HG03175 (cell line): ENCODE data around the gene DHDH.

Experiments
- ATAC-seq: cut with Tn5 transposase; IDR thresholded peaks from one replicate; pipeline ENCODE4 v1.9.1; 2021; ENCODE audit warnings: mild to moderate bottlenecking, moderate library complexity; ENCODE audit not compliant: unreplicated experiment

The DHDH gene

DNA sequence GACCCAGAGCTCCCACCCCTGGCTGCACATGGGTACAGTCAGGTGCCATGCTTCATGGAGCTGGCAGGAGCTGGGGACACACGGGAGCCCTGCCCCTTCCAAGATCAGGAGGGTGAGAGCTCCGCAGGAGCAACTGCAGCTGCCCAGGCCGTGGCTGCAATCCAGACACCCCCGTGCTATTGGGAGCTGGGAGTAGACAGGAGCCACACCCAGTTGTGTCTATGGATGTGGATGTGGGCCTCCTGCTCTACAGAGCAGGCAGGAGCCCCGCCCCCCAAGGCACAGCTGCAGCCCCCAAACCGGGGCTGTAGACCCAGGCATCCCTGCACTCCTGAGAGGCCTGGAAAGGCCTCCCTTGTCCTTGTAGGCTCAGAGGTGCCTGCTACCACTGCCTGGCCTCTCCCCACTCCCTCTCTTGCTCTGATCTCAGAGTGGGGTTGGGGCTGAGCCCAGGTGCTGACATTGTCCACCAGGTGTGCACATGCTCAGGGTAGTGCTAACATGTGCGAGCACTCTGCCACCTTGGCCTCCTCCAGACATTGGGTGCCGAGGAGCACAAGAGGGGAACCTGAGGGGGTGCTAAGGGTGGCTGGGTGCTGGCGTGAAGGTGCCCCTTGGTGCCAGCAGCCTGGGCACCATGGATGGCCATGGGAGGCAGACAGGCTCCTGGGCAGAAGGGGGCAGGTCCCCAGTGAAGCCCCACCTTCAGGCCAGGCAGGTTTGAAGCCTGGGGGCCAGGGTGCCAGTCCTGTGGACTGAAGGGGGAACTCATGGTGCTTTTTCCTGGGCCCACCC, 13.2 kb downstream of the DHDH start:
- ATAC-seq, result no peak

DNA sequence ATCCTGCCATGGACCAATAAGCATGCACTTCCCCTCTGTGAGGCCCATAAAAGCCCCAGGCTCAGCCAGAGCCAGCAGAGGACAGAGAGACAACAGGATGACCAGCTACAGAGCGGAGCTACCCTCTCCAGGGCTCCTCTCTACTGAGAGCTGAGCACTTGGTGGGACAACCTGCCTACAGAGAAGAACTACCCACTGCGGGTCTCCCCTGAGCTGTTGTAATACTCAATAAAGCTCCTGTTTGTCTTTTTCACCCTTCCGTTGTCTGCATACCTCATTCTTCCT, 13.7 kb downstream of the DHDH start:
- no peak for ATAC-seq

DNA sequence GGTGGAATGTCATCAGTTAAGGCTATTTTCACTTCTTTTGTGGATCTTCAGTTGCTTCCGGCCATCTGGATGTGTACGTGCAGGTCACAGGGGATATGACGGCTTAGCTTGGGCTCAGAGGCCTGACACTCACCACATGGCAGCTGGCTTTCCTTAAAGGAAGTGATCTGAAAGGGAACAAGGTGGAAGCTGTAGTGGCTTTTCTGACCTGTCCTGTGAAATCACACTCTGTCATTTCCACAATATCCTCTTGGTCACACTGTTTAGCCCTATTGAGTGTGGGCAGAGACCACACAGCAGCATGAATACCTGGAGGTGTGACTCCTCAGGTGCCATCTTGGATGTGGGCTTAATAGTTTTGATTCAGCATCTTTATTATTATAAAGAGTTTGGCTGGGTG, 16.7 kb downstream of the DHDH start:
- no peak for ATAC-seq

DNA sequence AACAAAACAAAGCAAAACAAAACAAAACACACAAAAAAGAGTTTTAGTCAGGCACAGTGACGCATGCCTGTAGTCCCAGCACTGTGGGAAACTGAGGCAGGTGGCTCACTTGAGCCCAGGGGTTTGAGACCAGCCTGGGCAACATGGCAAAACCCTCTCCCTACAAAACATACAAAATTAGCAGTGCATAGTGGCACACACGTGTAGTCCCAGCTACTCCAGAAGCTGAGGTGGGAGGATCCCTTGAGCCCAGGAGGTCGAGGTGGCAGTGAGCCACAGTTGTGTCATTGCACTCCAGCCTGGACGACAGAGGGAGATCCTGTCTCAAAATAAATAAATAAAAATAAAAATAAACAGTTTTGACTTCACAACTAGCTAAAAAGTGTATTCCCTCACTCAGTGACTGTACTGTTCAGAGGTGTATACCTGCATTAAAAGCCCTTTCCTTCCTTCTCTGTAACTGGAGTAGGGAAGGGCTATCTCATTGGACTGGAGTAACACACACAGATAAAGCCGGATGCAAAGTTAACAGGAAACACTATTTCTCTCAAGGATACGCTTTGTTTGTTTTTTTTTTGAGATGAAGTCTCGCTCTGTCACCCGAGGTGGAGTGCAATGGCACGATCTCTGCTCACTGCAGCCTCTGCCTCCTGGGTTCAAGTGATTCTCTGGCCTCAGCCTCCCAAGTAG, 17.5 kb downstream of the DHDH start:
- ATAC-seq, result no peak

DNA sequence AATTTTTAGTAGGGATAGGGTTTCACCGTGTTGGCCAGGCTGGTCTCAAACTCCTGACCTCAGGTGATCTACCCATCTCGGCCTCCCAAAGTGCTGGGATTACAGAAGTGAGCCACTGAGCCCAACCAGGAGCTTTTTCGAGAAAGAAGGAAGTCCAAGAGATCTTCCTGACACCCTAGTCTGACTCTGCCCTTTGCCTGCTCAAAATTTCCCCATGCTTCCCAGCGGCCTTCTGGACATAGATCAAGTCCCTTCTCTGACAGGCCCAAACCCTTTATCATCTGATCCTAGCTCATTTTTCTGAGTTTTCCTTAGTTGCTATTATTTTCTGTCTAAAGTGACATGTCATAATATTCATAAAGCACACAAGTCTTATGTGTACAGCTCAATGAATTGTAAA, 19.6 kb downstream of the DHDH start:
- no peak for ATAC-seq

DNA sequence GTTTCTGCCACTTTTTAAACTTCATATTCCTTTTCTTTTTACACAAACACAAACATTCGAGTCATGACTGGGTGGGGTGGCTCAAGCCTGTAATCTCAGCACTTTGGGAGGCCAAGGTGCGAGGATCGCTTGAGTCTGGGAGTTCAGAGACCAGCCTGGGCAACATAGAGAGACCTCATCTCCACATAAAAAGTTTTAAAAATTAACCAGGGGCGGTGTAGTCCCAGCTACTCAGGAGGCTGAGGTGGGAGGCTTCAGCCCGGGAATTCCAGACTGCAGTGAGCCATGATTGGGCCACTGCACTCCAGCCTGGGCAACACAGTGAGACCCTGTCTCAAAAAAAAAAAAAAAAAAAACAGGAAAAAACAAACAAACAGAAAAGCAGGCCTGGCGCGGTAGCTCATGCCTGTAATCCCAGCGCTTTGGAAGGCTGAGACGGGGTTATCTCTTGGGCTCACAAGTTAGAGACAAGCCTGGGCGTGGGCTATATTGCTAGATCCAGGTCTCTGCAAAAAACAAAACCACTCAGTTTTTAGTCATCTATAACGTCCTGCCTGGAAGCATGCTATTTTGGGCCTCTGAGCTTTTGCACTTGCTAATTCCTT, 20.6 kb downstream of the DHDH start:
- no peak for ATAC-seq

DNA sequence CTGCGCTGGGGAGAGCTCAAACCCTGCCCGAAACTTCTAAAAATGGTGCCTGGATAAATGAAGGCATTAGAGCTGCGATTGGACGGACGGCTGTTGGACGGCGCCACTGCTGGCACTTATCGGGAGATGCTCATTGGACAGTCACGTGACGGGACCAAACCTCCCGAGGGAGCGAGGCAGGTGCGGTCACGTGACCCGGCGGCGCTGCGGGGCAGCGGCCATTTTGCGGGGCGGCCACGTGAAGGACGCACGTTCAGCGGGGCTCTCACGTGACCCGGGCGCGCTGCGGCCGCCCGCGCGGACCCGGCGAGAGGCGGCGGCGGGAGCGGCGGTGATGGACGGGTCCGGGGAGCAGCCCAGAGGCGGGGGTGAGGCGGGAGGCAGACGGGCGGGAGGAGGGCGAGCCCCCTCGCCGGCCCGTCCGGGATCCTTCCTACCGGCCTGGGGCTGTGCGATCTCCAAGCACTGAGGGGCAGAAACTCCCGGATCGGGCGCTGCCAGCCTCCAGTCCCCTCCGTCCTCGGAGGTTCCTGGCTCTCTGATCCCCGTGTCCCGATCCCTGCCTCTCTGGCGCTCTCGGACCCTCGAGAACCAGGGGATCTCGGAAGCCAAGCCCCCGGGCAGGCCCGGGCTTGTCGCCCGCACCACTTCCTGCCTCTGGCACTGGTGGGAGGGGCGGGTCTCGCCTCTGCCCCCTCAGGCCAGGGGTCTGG, 21.3 kb downstream of the DHDH start, which contains the start of gene BAX:
Gene BAX, plus strand, starts transcription at position 281 of the 713 bp plus-strand sequence. Its CDS starts 54 bp downstream, at position 335.
- ATAC-seq, result peak; percentile 91

DNA sequence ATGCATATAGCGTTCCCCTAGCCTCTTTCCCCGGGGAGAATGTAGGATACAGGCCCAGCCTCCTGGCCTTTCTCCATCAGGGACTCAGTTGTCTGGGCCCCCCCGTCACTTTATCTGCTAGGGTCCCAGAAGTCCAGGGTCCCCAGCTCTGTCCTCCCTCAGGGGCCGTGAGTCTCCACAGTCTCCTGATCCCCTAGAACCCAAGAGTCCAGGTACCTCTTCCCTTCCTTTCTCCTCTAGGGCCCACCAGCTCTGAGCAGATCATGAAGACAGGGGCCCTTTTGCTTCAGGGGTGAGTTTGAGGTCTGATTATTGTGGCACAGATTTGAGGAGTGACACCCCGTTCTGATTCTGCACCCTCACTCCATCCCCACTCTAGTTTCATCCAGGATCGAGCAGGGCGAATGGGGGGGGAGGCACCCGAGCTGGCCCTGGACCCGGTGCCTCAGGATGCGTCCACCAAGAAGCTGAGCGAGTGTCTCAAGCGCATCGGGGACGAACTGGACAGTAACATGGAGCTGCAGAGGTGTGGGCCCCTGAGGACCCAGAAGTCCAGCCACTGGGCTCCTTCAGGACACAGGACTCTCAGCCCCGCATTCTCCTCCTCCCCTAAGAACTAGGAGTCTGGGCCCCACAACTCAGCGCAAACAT, 21.9 kb downstream of the DHDH start:
- no peak for ATAC-seq

DNA sequence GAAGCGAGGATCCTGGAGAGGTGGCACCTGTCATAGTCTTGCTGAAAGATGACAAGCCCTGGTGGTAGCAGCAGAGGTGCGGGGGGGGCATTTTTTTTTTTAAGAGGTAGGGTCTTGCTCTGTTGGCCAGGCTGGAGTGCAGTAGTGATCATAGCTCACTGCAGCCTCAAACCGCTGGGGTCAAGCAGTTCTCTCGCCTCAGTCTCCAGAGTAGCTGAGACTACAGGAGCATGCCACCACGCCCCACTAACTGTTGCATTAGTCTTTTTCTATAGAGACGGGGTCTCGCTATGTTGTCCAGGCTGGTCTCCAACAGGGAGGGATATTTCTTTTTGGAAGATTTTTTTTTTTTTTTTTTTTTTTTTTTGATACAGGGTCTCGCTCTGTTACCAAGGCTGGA, 24.5 kb downstream of the DHDH start:
- ATAC-seq, result no peak

DNA sequence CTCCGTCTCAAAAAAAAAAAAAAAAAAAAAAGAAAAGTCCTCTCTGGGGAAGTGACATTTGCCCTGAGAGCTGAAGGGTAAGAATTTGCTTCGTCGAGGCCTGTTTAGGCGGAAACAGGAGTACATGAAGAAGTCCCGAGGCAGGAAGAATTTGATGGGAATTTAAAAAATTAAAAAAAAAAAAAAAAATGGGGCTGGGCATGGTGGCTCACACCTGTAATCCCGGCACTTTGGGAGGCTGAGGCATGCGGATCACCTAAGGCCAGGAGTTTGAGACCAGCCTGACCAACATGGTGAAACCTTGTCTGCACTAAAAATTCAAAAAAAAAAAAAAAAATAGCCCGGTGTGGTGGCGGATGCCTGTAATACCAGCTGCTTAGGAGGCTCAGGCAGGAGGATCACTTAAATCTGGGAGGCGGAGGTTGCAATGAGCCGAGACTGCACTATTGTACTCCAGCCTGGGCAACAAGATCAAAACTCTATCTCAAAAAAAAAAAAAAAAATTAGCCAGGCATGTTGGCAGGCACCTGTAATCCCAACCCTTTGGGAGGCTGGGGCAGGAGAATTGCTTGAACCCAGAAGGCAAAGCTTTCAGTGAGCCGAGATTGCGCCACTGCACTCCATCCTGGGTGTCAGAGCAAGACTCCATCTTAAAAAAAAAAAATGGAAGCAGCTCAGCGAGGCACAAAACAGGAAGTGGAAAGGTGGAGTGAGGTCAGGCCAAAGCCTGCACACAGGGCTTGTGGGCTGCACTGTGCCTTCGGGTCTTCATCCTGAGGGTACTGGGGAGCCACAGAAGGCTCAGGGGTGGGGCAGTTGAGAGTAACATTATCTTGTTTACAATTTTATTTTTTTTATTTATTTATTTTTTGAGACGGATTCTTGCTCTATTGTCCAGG, 26.1 kb downstream of the DHDH start:
- no peak for ATAC-seq

DNA sequence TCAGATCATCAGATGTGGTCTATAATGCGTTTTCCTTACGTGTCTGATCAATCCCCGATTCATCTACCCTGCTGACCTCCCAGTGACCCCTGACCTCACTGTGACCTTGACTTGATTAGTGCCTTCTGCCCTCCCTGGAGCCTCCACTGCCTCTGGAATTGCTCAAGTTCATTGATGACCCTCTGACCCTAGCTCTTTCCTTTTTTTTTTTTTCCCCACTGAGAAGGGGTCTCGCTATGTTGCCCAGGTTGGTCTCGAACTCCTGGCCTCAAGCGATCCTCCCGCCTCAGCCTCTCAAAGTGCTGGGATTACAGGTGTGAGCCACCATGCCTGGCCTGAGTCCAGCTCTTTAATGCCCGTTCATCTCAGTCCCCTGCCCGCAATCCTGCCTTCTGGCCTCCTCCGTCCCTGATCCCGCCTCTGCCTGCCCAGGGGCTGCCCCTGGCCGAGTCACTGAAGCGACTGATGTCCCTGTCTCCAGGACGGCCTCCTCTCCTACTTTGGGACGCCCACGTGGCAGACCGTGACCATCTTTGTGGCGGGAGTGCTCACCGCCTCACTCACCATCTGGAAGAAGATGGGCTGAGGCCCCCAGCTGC, 27.7 kb downstream of the DHDH start:
- ATAC-seq, result no peak

DNA sequence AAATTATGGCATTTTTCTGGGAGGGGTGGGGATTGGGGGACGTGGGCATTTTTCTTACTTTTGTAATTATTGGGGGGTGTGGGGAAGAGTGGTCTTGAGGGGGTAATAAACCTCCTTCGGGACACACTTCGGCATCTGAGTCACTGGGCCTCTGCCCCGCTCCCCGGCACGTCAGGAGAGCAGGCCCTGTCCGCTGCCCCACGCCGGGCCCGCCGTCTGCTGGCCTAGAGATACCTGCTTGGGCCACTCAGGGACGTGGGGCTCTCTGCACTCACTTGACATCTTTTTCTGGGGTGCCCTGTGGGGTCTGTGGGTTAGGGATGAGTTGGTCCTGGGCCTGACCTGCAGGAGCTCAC, 28.2 kb downstream of the DHDH start:
- no peak for ATAC-seq

DNA sequence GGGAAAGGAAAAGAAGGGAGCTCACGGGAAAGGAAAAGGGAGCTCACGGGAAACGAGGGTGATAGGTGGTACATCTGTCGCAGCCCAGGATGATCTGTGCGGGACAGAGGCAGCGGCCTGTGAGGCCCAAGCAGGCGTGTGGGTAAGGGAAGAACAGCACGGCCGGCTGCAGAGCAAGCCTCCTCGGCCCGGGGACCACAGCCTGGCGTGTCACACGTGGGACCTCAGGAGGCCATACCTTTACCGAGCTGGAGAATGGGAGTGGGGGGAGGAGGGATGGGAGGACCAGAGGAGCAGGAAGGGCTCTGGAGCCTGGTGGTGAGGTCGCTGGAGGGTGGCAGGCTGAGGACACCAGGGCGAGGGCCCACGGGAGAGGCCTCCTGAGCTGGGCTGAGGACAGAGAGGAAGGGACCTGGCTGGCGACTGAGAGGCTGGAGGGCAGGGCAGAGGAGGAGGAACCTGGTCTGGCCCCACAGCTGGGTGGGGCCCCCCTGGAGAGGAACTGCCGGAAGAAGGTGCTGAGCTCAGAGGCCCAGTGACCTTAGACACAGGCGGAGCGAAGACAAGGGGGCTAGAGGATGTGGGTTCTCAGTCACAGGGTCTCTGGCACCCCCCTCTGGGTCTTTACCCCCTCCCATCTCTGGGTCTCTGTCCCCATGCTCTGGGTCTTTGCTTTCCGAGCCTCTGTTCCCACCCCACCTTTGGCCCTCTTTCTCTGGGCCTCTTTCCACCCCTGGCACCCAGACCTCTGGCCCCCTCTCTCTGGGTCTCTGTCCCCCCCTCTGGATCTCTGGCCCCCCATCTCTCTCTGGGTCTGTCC, 28.7 kb downstream of the DHDH start:
- peak; percentile 33 for ATAC-seq

DNA sequence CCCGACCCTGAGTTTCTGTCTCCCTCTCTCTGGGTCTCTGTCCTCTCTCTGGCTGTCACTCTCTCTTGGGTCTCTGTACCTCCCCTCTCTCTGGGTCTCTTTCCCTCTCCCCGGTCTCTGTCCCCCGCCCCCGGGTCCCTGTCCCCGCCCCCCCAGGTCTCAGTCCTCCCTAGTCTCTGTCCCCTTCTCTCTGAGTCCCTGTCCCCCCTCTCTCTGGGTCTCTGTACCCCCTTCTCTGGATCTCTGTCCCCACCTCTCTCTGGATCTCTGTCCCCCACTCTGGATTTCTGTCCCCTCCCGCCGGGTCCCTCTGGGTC, 29.3 kb downstream of the DHDH start:
- ATAC-seq, result no peak

DNA sequence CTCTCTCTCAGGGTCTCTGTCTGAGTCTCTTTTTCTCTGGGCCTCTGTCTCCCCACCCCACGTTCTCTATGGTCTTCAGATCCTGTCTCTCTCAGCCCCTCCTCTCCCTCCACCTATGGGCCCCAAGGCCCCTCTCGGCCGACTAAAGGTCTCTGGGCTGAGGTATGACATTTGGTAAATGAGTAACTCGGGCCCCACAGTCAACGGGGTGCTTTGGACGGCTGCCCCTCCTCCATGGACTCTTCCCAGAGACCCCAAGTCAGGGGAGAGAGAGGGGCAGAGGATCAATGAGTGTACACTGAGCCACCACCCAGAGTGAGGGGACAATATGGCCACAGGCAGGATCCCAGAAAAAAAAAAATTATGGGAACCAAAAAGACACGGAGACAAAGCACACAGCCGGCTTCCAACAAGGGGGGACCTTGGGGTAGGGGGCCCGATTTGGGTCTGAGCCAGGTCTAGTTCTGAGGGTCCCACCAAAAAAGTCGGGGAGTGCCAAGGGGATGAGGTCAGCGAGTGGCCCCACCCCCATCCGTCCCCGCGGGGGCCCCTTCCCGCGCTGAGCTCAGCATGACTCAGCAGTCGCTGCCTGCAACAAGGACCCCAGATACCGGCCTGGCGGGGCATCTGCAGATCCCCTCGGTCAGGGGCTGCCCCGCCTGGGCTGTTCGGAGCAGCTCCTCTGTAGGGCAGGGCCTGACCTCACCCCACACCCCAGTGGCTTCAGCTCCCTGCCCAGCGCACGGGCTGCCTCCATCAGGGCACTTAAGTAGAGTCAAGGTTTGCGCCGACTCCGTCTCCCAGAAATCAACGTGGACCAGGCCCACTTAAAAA, 30.1 kb downstream of the DHDH start:
- no peak for ATAC-seq

DNA sequence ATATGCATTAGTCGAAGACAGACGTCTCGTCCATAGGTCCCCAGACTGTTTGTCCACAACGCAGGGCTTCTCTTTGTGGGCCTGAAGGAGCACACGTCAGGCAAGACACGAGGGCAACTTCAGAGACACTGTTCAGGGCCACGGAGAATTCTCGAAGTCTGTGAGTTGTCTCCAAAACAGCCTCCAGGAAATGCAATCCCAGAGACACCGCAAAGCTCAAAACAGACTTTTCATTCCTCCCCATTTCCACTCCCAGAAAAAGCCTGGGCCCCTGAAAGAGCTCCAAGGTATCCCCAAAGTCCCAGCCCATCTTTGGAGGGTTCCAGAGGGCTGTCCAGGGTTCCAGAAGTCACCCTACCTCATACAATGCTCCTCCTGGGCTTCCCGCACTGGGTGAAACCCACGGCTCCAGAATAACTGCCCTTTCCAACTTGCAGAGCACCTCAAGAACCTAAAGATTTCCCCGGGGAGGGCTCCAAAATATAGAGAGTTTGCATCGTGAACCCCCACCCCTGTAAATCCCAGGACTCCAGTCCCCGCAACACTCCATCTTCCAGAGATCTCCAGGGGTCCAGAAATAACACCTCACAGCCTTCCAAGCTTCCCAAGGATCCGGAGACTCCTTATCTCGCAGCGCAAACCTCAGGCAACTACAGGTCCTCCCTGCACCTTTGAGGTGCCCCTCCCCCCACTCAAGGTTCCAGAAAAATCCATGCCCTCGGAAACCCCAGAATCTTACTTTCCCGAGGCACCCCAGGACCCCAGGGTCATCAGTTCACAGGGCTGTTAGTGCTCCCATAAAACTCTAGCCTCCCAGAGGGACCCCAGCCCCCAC, 30.9 kb downstream of the DHDH start:
- ATAC-seq, result no peak

DNA sequence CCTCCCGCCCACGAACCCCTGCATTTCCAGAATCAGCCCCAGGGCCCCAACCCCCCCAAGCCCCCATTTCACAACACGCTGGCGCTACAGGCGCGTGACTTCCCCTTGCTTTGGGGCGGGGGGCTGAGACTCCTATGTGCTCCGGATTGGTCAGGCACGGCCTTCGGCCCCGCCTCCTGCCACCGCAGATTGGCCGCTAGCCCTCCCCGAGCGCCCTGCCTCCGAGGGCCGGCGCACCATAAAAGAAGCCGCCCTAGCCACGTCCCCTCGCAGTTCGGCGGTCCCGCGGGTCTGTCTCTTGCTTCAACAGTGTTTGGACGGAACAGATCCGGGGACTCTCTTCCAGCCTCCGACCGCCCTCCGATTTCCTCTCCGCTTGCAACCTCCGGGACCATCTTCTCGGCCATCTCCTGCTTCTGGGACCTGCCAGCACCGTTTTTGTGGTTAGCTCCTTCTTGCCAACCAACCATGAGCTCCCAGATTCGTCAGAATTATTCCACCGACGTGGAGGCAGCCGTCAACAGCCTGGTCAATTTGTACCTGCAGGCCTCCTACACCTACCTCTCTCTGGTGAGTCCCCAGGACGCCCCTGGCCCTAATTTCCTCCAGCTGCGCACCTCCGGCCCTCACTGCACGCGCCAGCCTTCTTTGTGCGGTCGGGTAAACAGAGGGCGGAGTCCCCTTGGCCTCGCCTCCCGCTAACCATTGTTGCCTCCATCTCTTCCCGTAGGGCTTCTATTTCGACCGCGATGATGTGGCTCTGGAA, 31.7 kb downstream of the DHDH start, which contains the start of gene FTL:
Gene FTL, plus strand, starts transcription at position 270 of the 766 bp plus-strand sequence. Its CDS starts 199 bp downstream, at position 469.
- peak; percentile 65 for ATAC-seq
